ENCODE data around the gene POR. TPM values are rescaled to one million over a fixed set of nuclear protein-coding genes. Genes with fewer than 3 reads are reported as not detected.

The POR gene
- polyA plus RNA-seq, 1 donor from 2014 or later = 61.2 TPM

GRCh38 chr7:75916685-75917634 lies 2.0 kb downstream of the POR start:
- TF ChIP-seq REST (IDR thresholded peaks at IDR 0.05; ENCODE audit: borderline replicate concordance) (no peak), EZH2 (IDR thresholded peaks at IDR 0.05; ENCODE audit: borderline replicate concordance, insufficient read depth, low read length, poor library complexity, severe bottlenecking) (no peak), SMC3 (conservative IDR thresholded peaks at IDR 0.05; ENCODE audit: poor library complexity) (no peak), RAD21 (conservative IDR thresholded peaks at IDR 0.05) (no peak), EP300 (conservative IDR thresholded peaks at IDR 0.05; ENCODE audit: poor library complexity, severe bottlenecking) (no peak), CTCF (IDR thresholded peaks at IDR 0.05; ENCODE audit: poor library complexity, severe bottlenecking) (no peak), MXI1 (conservative IDR thresholded peaks at IDR 0.05; ENCODE audit: poor library complexity, severe bottlenecking) (no peak), TAF1 (IDR thresholded peaks at IDR 0.05; ENCODE audit: low read depth) (no peak), POLR2AphosphoS5 (IDR thresholded peaks at IDR 0.05) (no peak)
- H3K9me2 ChIP-seq (ENCODE audit: insufficient read depth, low read length) = no peaks in the 10 kb centered on the region
- H2AFZ ChIP-seq (ENCODE audit: low read depth, low read length) = no peak overlapping the region
- H4K20me1 ChIP-seq (ENCODE audit: insufficient read depth) = no peaks in the 10 kb centered on the region
- H3K4me2 ChIP-seq (ENCODE audit: low read length) = peak overlapping the region; percentile 68
- peak overlapping the region; percentile 80 for H3K4me3 ChIP-seq (ENCODE audit: low read length)
- no peaks in the 10 kb centered on the region for H3K9me3 ChIP-seq (ENCODE audit: low read length)
- peaks cover 42% of the 10 kb centered on the region for H3K79me2 ChIP-seq (replicated peaks; ENCODE audit: insufficient read depth, low read length)
- no peaks in the 10 kb centered on the region for H3K27me3 ChIP-seq (ENCODE audit: insufficient read depth, low read depth, low read length)
- no peak overlapping the region for H3K27ac ChIP-seq (ENCODE audit: low read length)
- no peak overlapping the region for H3K9ac ChIP-seq (ENCODE audit: low read length)
- H3F3A ChIP-seq (ENCODE audit: insufficient read depth, low read length, poor library complexity, severe bottlenecking) = no peaks in the 10 kb centered on the region
- no peaks in the 10 kb centered on the region for H3K36me3 ChIP-seq (ENCODE audit: insufficient read depth, low read length)

- TF ChIP-seq REST (IDR thresholded peaks at IDR 0.05; ENCODE audit: borderline replicate concordance) (no peak), SMC3 (conservative IDR thresholded peaks at IDR 0.05; ENCODE audit: poor library complexity) (no peak), TAF1 (IDR thresholded peaks at IDR 0.05; ENCODE audit: low read depth) (no peak), MXI1 (conservative IDR thresholded peaks at IDR 0.05; ENCODE audit: poor library complexity, severe bottlenecking) (no peak), EP300 (conservative IDR thresholded peaks at IDR 0.05; ENCODE audit: poor library complexity, severe bottlenecking) (no peak), POLR2AphosphoS5 (IDR thresholded peaks at IDR 0.05) (no peak), EZH2 (IDR thresholded peaks at IDR 0.05; ENCODE audit: borderline replicate concordance, insufficient read depth, low read length, poor library complexity, severe bottlenecking) (no peak), RAD21 (conservative IDR thresholded peaks at IDR 0.05) (no peak), CTCF (IDR thresholded peaks at IDR 0.05; ENCODE audit: poor library complexity, severe bottlenecking) (no peak)
- Histone ChIP-seq H3K9me3 (ENCODE audit: low read length) (no peaks in the 10 kb centered on the region), H3K4me2 (ENCODE audit: low read length) (no peak overlapping the region), H3K79me2 (replicated peaks; ENCODE audit: insufficient read depth, low read length) (peaks cover 42% of the 10 kb centered on the region), H3K4me3 (ENCODE audit: low read length) (no peak overlapping the region), H3K27me3 (ENCODE audit: insufficient read depth, low read depth, low read length) (no peaks in the 10 kb centered on the region), H3K36me3 (ENCODE audit: insufficient read depth, low read length) (no peaks in the 10 kb centered on the region), H3F3A (ENCODE audit: insufficient read depth, low read length, poor library complexity, severe bottlenecking) (no peaks in the 10 kb centered on the region), H4K20me1 (ENCODE audit: insufficient read depth) (no peaks in the 10 kb centered on the region), H3K9ac (ENCODE audit: low read length) (no peak overlapping the region), H3K27ac (ENCODE audit: low read length) (no peak overlapping the region), H2AFZ (ENCODE audit: low read depth, low read length) (no peak overlapping the region), H3K9me2 (ENCODE audit: insufficient read depth, low read length) (no peaks in the 10 kb centered on the region)
Measured at GRCh38 chr7:75920431-75921161, 5.6 kb downstream of the POR start.

Data from neural cell (in vitro differentiated cells).